ENCODE results near the gene NEK6.

DNA sequence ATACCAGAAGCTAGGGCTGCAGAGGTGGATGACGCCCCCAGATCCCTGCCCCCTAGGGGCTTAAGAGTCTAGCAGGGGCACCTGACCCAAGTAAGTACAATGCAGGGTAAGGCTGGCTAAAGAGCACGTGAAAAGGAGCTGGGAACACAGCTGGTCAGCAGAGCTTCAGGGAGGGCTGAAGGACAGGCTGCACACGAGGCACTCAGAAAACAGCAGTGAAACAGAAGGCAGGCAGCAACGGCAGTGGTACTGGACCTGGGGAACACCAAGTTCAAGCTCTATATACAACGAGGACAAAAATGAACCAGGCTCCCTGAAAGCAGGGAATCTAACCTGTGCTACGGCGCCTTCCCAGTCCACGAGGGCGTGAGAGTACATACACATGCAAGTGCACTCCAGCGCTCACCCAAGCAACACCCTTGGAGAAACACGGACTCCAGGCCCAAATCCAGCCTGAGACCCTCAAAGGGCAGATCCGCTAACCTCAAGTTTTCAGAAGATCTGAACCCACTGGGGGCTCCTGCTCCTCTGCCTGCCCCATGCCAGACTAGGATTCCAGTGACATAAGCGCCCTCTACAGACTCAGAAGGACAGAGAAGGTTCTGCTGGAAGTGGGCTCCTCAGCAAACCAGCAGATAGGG, 100.1 kb downstream of the NEK6 start:
- TF ChIP-seq, protein P1, sequence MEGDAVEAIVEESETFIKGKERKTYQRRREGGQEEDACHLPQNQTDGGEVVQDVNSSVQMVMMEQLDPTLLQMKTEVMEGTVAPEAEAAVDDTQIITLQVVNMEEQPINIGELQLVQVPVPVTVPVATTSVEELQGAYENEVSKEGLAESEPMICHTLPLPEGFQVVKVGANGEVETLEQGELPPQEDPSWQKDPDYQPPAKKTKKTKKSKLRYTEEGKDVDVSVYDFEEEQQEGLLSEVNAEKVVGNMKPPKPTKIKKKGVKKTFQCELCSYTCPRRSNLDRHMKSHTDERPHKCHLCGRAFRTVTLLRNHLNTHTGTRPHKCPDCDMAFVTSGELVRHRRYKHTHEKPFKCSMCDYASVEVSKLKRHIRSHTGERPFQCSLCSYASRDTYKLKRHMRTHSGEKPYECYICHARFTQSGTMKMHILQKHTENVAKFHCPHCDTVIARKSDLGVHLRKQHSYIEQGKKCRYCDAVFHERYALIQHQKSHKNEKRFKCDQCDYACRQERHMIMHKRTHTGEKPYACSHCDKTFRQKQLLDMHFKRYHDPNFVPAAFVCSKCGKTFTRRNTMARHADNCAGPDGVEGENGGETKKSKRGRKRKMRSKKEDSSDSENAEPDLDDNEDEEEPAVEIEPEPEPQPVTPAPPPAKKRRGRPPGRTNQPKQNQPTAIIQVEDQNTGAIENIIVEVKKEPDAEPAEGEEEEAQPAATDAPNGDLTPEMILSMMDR (IDR thresholded peaks at IDR 0.05; ENCODE audit: insufficient read depth, low read length), result no peak
- no peak for TF ChIP-seq GABPA (IDR thresholded peaks at IDR 0.05; ENCODE audit: low read depth)
- TF ChIP-seq POLR2AphosphoS5 (IDR thresholded peaks at IDR 0.05; ENCODE audit: low read depth), result no peak; the same call in 1 of the 2 replicates
- TF ChIP-seq SPI1 (IDR thresholded peaks at IDR 0.05; ENCODE audit: borderline replicate concordance, low read depth), result no peak
